NCI-H524 treated with DMSO at 0.1 percent for 48 hours (cell line): ENCODE measurements around the gene FHL3.
"Not testable (repeated sequence)": the region's sequence is repeated elsewhere in the genome, so short reads cannot be mapped to it uniquely, and the experiment has no call there.

ENCODE experiments used
- DNase-seq: peaks from one replicate; lab custom pipeline; 2025; lab: John Stamatoyannopoulos, UW

The FHL3 gene

GRCh38 chr1:38034871-38035270, 29.6 kb upstream of the FHL3 start:
- no peak for DNase-seq

DNA sequence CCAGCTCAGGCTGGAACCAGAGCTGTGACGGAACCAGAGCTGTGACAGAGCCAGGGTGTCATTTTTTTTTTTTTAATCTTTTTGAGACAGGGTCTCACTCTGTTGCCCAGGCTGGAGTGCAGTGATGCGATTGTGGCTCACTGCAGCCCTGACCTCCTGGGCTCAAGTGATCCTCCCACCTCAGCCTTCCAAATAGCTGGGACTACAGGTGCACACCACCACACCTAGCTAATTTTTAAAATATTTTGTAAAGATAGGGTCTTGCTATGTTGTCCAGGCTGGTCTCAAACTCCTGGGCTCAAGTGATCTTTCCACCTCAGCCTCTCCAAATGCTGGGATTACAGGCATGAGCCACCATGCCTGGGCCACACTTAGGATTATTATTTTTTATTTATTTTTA, 27.7 kb upstream of the FHL3 start:
- DNase-seq: not testable (repeated sequence)

DNA sequence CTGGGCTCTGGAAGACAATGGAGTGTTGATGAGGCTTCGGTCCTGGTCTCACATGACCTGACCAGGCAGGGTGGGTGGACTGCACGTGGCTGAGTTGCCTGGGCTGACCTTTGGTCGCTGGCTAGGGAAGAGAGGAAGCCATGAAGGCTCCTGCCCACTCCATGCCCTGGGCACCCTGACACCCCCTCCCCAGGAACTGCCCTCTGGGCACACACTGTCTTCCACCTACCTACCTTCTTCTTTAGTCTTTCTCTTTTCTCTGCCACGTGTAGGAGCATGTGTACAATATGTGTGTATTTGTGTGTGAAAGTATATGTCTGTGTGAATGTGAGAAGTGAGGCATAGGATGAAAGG, 26.2 kb upstream of the FHL3 start:
- DNase-seq: no peak

- no peak for DNase-seq
Measured at GRCh38 chr1:38030596-38031512, 25.5 kb upstream of the FHL3 start.

DNA sequence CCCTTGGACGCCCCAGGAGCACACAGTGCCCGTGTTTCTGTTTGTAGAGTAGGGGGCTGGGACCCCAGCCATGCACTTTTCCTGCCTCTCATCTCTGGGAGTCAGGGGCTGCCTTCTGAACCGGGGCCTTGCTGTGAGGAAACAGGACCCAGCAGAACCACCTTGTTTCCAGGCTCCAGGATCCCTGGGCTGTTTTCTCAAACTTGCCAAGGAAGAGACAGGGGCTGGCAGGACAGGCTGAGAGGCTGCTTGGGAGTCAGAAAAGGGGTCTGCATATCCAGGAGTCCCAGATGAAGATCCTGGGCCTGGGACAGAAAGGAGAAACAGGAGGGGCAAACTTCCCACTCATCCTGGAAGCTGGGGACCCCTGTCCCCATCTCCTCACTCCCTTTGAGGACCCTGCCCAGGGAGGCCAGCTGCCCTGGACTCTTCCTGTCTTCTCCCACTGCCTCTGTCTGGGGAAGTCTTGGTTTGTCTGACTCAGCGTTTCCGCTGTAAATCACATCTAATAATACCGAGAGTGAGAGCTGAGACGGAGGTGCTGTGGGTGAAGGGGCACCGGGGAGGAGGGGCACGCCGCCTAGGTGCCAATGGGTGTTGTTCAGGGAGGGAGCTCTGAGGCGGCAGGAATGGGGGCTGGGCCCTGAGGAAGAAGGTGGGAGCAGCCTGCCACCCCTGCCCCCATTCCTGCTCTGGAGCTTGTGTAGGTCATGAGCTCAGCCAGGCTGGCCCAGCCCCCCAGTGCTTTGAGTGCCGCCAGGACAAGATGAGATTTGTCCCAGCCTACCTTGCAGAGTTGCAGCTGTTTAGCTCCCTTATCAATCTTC, 24.6 kb upstream of the FHL3 start:
- no peak for DNase-seq

GRCh38 chr1:38029081-38029681, 23.9 kb upstream of the FHL3 start:
- DNase-seq: no peak

- DNase-seq: peak; percentile 83
Measured at GRCh38 chr1:38028671-38029070, 23.4 kb upstream of the FHL3 start.

- no peak for DNase-seq
Measured at GRCh38 chr1:38028105-38028591, 22.8 kb upstream of the FHL3 start.

DNA sequence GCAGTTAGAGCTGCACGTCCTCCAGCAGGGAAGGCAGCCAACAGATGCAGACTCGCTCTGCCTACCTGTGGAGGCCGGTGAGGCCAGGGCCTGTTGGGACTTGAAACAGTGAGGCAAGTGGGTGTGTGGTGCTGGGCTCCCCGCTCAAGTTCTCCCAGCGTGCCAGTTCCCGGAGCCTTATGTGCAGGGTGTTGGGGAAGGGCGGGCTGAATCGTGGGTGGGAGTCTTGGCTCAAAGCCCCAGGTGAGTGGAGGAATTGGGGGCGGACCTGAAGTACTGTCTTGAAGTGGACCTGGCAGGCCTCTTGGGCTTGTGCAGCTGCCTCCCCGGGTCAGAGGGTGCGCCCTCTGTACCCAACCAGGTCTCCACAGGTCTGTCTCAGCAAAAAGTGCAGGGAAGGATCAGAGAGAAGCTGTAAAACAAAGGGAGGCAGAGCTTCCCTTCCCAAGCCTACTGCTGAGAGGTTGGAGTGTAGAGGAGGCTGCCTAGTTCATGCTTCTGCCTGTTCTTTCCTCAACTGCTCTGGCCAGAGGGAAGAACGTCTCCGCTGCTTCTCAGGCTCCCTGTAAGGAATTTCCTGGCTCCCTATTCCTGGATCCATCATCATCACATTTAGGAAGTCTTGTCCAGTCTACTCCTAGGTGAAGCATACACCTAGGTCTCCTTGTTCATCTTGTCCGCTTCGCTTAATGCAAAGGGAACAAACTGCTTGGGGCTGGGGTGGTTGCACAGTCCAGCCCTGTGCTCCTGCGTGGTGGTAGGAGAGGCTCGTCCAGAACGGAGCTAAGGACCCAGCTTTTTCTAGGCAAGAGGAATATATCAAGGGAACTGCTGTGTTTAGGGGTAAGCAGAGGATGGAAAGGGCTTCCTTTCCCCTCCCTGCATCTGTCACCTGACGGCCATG, 22.1 kb upstream of the FHL3 start:
- DNase-seq: peak; percentile 17

- peak; percentile 9 for DNase-seq
Measured at GRCh38 chr1:38026592-38027200, 21.4 kb upstream of the FHL3 start.

DNA sequence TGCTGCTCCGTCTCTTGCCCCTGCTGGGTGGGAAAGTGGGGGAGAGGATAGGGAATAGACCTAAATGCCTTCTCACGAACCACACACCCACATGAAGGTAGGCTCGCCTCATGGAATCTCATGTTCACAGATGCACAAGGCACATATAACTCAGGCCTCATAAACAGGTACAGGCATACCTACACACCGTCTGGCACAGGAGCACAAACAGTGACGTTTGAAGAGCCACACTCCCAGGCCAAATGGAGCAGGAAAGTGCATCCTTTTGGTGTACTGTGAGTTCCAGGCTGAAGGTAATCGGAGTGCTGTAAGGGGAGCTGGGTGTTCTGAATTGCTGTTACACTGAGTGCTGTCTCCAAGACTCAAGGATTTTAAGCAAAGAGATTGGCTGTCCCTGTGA, 20.4 kb upstream of the FHL3 start:
- no peak for DNase-seq

- DNase-seq: no peak
Measured at GRCh38 chr1:38025233-38025632, 19.9 kb upstream of the FHL3 start.

GRCh38 chr1:38022810-38023209, 17.5 kb upstream of the FHL3 start:
- no peak for DNase-seq

GRCh38 chr1:38021969-38022368, 16.7 kb upstream of the FHL3 start:
- no peak for DNase-seq

DNA sequence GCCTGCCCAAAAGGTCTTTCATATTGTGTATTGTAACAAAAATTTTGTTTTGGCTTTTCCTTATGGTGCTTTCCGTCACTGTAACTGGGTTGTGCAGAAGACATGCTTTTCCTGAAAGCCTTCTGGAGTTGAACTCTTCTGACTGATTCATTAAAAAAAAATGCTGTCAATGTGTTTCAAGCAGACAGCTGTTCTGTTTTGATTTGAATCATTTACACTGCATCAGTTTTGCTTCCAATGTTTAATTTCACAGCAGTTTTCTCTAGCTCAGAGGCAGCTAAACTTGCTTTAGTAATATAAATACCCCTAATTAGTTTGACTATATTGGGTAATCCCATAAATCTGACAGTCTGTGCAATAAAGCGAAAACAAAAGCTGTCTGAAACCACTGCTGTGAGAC, 15.1 kb upstream of the FHL3 start:
- DNase-seq: no peak

- no peak for DNase-seq
Measured at GRCh38 chr1:38018864-38019343, 13.6 kb upstream of the FHL3 start.

GRCh38 chr1:38015978-38016725, 10.8 kb upstream of the FHL3 start:
- no peak for DNase-seq

GRCh38 chr1:38014724-38015424, 9.6 kb upstream of the FHL3 start:
- no peak for DNase-seq

DNA sequence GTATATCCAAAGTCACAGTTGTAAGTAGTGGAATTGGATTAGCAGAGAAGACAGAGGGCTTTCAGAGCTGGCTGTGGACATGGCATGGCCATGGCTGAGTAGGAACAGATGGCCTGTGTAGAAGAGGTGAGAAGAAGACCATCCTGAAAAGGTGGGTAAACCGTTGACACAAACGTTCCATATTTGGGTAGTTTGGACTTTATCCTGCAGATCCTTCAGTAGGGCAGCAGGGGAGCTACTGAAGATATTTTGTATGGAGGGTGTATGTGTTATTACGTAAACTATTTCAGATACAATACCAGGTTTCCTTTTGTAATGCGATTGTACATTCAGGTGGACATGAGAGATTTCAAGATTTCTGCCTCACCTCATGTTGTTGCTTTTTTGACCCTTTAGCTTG, 8.9 kb upstream of the FHL3 start:
- DNase-seq: no peak

- no peak for DNase-seq
Measured at GRCh38 chr1:38013227-38013622, 7.9 kb upstream of the FHL3 start.
